ENCODE measurements around the gene DGCR2. TPM values are rescaled to one million over a fixed set of nuclear protein-coding genes. Genes with fewer than 3 reads are reported as not detected.

Gene DGCR2
- total and polyA plus RNA-seq, 2 experiments from 2014 or later = 18.5 to 83.0 TPM

GRCh38 chr22:19060356-19061009 lies 61.7 kb downstream of the DGCR2 start (continued):
- TF ChIP-seq ETS1 (IDR thresholded peaks at IDR 0.05) (no peak), STAT1 (IDR thresholded peaks at IDR 0.05; ENCODE audit: unreplicated experiment) (no peak), ZNF331 (CRISPR knock-in tag; IDR thresholded peaks at IDR 0.05; ENCODE audit: low read depth) (no peak), REST (IDR thresholded peaks at IDR 0.05; ENCODE audit: unreplicated experiment) (no peak), JUNB (IDR thresholded peaks at IDR 0.05; ENCODE audit: unreplicated experiment) (no peak)

GRCh38 chr22:19059481-19060278 lies 62.5 kb downstream of the DGCR2 start:
- Mint-ChIP-seq H3K4me3 (no peak overlapping the region), H3K27ac (peak overlapping the region; percentile 63; the same call in 1 of the 2 replicates), H3K4me1 (no peaks in the 10 kb centered on the region), H3K9me3 (no peaks in the 10 kb centered on the region; the same call in 2 of the 3 replicates), H3K36me3 (ENCODE audit: low read depth) (peaks cover 30% of the 10 kb centered on the region), H3K27me3 (ENCODE audit: insufficient read depth, low read depth, poor library complexity) (peaks cover 6% of the 10 kb centered on the region)
- H4K20me1 ChIP-seq (replicated peaks; ENCODE audit: insufficient read depth) = peaks cover 13% of the 10 kb centered on the region; the same call in 1 of the 2 replicates
- no peaks in the 10 kb centered on the region; the same call in 1 of the 2 replicates for H3K79me2 ChIP-seq (replicated peaks; ENCODE audit: insufficient read depth)
- H3K4me1 ChIP-seq (ENCODE audit: insufficient read depth) = no peaks in the 10 kb centered on the region
- H2AFZ ChIP-seq = no peak overlapping the region
- no peaks in the 10 kb centered on the region for H3K36me3 ChIP-seq (ENCODE audit: insufficient read depth)
- no peak overlapping the region for H3K4me3 ChIP-seq
- H3K9me2 ChIP-seq (ENCODE audit: insufficient read depth) = no peaks in the 10 kb centered on the region
- ATAC-seq = no peak
- H3K27ac ChIP-seq (ENCODE audit: low read depth) = no peak overlapping the region
- H3K27me3 ChIP-seq (ENCODE audit: insufficient read depth) = no peaks in the 10 kb centered on the region
- no peak overlapping the region for H3K4me2 ChIP-seq
- DNase-seq (ENCODE audit: low spot score) = no peak
- H3F3A ChIP-seq (replicated peaks; ENCODE audit: low read depth) = no peaks in the 10 kb centered on the region
- TF ChIP-seq ZNF331 (CRISPR knock-in tag; IDR thresholded peaks at IDR 0.05; ENCODE audit: low read depth) = no peak
- TF ChIP-seq POLR2AphosphoS5 (IDR thresholded peaks at IDR 0.05; ENCODE audit: low read depth) = no peak
- TF ChIP-seq STAT1 (IDR thresholded peaks at IDR 0.05; ENCODE audit: unreplicated experiment) = no peak
- no peak for TF ChIP-seq CTCF (conservative IDR thresholded peaks at IDR 0.05; ENCODE audit: low read depth in 2 of 2)
- no peak for TF ChIP-seq ZNF114 (CRISPR knock-in tag; IDR thresholded peaks at IDR 0.05)
- no peak for TF ChIP-seq CREB1 (CRISPR knock-in tag; IDR thresholded peaks at IDR 0.05; ENCODE audit: low read depth)
- no peak for TF ChIP-seq EZH2phosphoT487 (IDR thresholded peaks at IDR 0.05; ENCODE audit: unreplicated experiment)
- no peak for TF ChIP-seq JUNB (IDR thresholded peaks at IDR 0.05; ENCODE audit: unreplicated experiment)

Data from GM23338 (cell line).